Hepatocyte (in vitro differentiated cells): ENCODE measurements around the gene ANKS1B.

ENCODE experiments used
- EZH2 ChIP-seq: fragments of 200-600 bp; sonication (generic); IDR thresholded peaks from 2 replicates; pipeline ENCODE4 v1.6.1; 2016; ENCODE audit warnings: antibody characterized with exemption, mild to moderate bottlenecking, borderline replicate concordance
- TF ChIP-seq, protein P1 (sequence below): fragments of 200-600 bp; sonication (generic); IDR thresholded peaks from 2 replicates; pipeline ENCODE4 v1.5.1; 2016; ENCODE audit warnings: antibody characterized with exemption, mild to moderate bottlenecking; ENCODE audit not compliant: poor library complexity

- TF ChIP-seq, protein P1, sequence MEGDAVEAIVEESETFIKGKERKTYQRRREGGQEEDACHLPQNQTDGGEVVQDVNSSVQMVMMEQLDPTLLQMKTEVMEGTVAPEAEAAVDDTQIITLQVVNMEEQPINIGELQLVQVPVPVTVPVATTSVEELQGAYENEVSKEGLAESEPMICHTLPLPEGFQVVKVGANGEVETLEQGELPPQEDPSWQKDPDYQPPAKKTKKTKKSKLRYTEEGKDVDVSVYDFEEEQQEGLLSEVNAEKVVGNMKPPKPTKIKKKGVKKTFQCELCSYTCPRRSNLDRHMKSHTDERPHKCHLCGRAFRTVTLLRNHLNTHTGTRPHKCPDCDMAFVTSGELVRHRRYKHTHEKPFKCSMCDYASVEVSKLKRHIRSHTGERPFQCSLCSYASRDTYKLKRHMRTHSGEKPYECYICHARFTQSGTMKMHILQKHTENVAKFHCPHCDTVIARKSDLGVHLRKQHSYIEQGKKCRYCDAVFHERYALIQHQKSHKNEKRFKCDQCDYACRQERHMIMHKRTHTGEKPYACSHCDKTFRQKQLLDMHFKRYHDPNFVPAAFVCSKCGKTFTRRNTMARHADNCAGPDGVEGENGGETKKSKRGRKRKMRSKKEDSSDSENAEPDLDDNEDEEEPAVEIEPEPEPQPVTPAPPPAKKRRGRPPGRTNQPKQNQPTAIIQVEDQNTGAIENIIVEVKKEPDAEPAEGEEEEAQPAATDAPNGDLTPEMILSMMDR, result no peak
- no peak for TF ChIP-seq EZH2
These were observed 955.0 kb downstream of the ANKS1B start for GRCh38 chr12:99029511-99030271.
